B cell (primary cell): Measurements from ENCODE around the gene RAPGEF6. TPM values are rescaled to one million over a fixed set of nuclear protein-coding genes. Genes with fewer than 3 reads are reported as not detected.

Experiments
- ATAC-seq: fragments of 200-7000 bp; cut with Tn5 transposase; one replicate; pipeline ENCODE4 v1.10.0; 2021; ENCODE audit warnings: low read depth, mild to moderate bottlenecking, moderate number of reproducible peaks, moderate library complexity
- CTCF ChIA-PET: fragments of 350-600 bp; sonication (Branson Sonifier 250); formaldehyde crosslinking; loops from one replicate; lab custom pipeline; 2021; ENCODE audit warnings: antibody characterized with exemption, inconsistent platforms; lab: Charles Lee
- POLR2A ChIA-PET: fragments of 350-600 bp; sonication (Branson Sonifier 250); formaldehyde crosslinking; loops from one replicate; lab custom pipeline; 2021; ENCODE audit warnings: antibody characterized with exemption; lab: Charles Lee
- DNase-seq: peaks from one replicate; pipeline ENCODE4 v3.0.0; 2013
- H2AFZ ChIP-seq: 2 replicates; pipeline ENCODE4 v1.6.1; 2012; ENCODE audit warnings: mild to moderate bottlenecking, low read depth, low read length; ENCODE audit not compliant: insufficient read depth, poor library complexity, severe bottlenecking
- H3K27ac ChIP-seq, 2 donors: 1 replicate in 1 of 2; 2 replicates in 1 of 2; pipeline ENCODE4 v1.5.1; 2012 to 2013; ENCODE audit warnings: low read length in 2 of 2, mild to moderate bottlenecking in 2 of 2, moderate library complexity in 1 of 2
- H3K27me3 ChIP-seq, 4 experiments: fragments of 200-600 bp in 1 of 4; sonication (generic) in 1 of 4; replicated peaks in 1 of 4; 1 replicate in 2 of 4; 2 replicates in 2 of 4; pipeline versions ENCODE4 v1.6.1 to v1.7.0; 2013 to 2016; ENCODE audit warnings: low read length in 3 of 4, mild to moderate bottlenecking in 2 of 4, mixed read lengths in 1 of 4, moderate library complexity in 1 of 4; ENCODE audit not compliant: insufficient read depth in 4 of 4, control insufficient read depth in 3 of 4; ENCODE audit errors: control extremely low read depth in 1 of 4
- H3K36me3 ChIP-seq, 2 experiments: replicated peaks in 1 of 2; 1 replicate in 1 of 2; 2 replicates in 1 of 2; pipeline versions ENCODE4 v1.6.1 to v1.7.1; 2013; ENCODE audit warnings: low read length in 1 of 2; ENCODE audit not compliant: insufficient read depth in 2 of 2, control insufficient read depth in 1 of 2; ENCODE audit errors: control extremely low read depth in 1 of 2, extremely low read depth in 1 of 2
- H3K4me1 ChIP-seq, 2 donors: fragments of 200-600 bp in 1 of 2; sonication (generic) in 1 of 2; 1 replicate in 1 of 2; 2 replicates in 1 of 2; pipeline versions ENCODE4 v1.5.1 to v1.6.1; 2013 to 2017; ENCODE audit warnings: low read length in 2 of 2; ENCODE audit not compliant: control insufficient read depth in 2 of 2, insufficient read depth in 2 of 2
- H3K4me2 ChIP-seq: replicated peaks from 2 replicates; pipeline ENCODE3; 2012; ENCODE audit warnings: mild to moderate bottlenecking, low read depth, low read length; ENCODE audit not compliant: poor library complexity, severe bottlenecking
- H3K4me3 ChIP-seq, 5 experiments: fragments of 200-600 bp in 1 of 5; sonication (generic) in 1 of 5; 1 replicate in 3 of 5; 2 replicates in 2 of 5; pipeline versions ENCODE4 v1.5.1 to v1.7.0; 2011 to 2016; ENCODE audit warnings: low read length in 4 of 5, mild to moderate bottlenecking in 4 of 5, low read depth in 2 of 5, control low read depth in 1 of 5, moderate library complexity in 1 of 5; ENCODE audit not compliant: insufficient read depth in 1 of 5; ENCODE audit errors: control extremely low read depth in 1 of 5, extremely low read depth in 1 of 5
- H3K79me2 ChIP-seq: fragments of 200-600 bp; sonication (generic); one replicate; pipeline ENCODE4 v1.6.0; 2016; ENCODE audit warnings: low read length; ENCODE audit not compliant: control insufficient read depth, insufficient read depth
- H3K9ac ChIP-seq: fragments of 200-600 bp; sonication (generic); 2 replicates; pipeline ENCODE4 v1.6.1; 2017; ENCODE audit warnings: mild to moderate bottlenecking, low read length, moderate library complexity
- H3K9me3 ChIP-seq, 3 donors: one replicate each; pipeline versions ENCODE4 v1.6.1 to v1.7.1; 2013; ENCODE audit warnings: low read length in 2 of 3; ENCODE audit not compliant: control insufficient read depth in 2 of 3, insufficient read depth in 1 of 3; ENCODE audit errors: control extremely low read depth in 1 of 3
- H4K20me1 ChIP-seq: 2 replicates; pipeline ENCODE4 v1.6.0; 2012; ENCODE audit warnings: mild to moderate bottlenecking, low read length; ENCODE audit not compliant: insufficient read depth, control insufficient read depth, poor library complexity, severe bottlenecking
- H3K27ac Mint-ChIP-seq: one replicate; pipeline ENCODE4 v1.8.0; 2021; ENCODE audit warnings: mixed read lengths
- H3K27me3 Mint-ChIP-seq: one replicate; pipeline ENCODE4 v1.8.0; 2021; ENCODE audit warnings: mixed read lengths
- H3K4me1 Mint-ChIP-seq: one replicate; pipeline ENCODE4 v1.8.0; 2021; ENCODE audit warnings: mixed read lengths
- H3K4me3 Mint-ChIP-seq: one replicate; pipeline ENCODE4 v1.8.0; 2021; ENCODE audit warnings: mixed read lengths
- H3K9me3 Mint-ChIP-seq: one replicate; pipeline ENCODE4 v1.8.0; 2022; ENCODE audit warnings: mixed read lengths; ENCODE audit not compliant: insufficient read depth
- CTCF ChIP-seq: fragments of 200-600 bp; IDR thresholded peaks from one replicate; pipeline ENCODE4 v1.8.0; 2022; ENCODE audit warnings: antibody characterized with exemption, mild to moderate bottlenecking
- EZH2 ChIP-seq: IDR thresholded peaks from 2 replicates; pipeline ENCODE4 v1.6.1; 2012; ENCODE audit warnings: borderline replicate concordance, low read depth, mild to moderate bottlenecking, moderate library complexity, low read length; ENCODE audit not compliant: insufficient read depth, poor library complexity, severe bottlenecking
- WGBS: methylation state at CpG from one replicate; pipeline ENCODE4 v1.1.5; 2013; ENCODE audit warnings: missing lambda C conversion rate; ENCODE audit not compliant: insufficient coverage; 5-methylcytosine and 5-hydroxymethylcytosine counted together
- intact Hi-C: fragments of 100-400 bp; cut with micrococcal nuclease; formaldehyde crosslinking; loops from one replicate; pipeline ENCODE4 v1.10.0; 2022
- polyA plus RNA-seq: library from polyadenylated mRNA; depleted of rRNA; stranded (reverse); fragments of >200 nt; gene quantifications from 2 replicates; pipeline ENCODE4 v1.2.3, GENCODE V29; 2012
- total RNA-seq, 2 donors: library from RNA; stranded (reverse); fragments of 120-200 nt in 1 of 2; gene quantifications; 1 replicate in 1 of 2; 2 replicates in 1 of 2; pipeline versions ENCODE4 v1.2.3 to v1.2.4, GENCODE V29; 2013 to 2022

Gene RAPGEF6
- total and polyA plus RNA-seq, 2 donors (not counting 1 experiment from before 2014, with no cell fraction given) = 9.8 to 56.2 TPM

GRCh38 chr5:131571669-131572168 is 63.3 kb downstream of the RAPGEF6 start:
- H3K79me2 ChIP-seq = peaks cover 58% of the 10 kb centered on the region
- Mint-ChIP-seq H3K9me3 (no peaks in the 10 kb centered on the region), H3K4me1 (peaks cover 25% of the 10 kb centered on the region), H3K4me3 (no peak overlapping the region), H3K27ac (peak overlapping the region; percentile 4), H3K27me3 (no peaks in the 10 kb centered on the region)
- no peak overlapping the region for H3K9ac ChIP-seq
- no peak overlapping the region for H3K4me2 ChIP-seq
- POLR2A ChIA-PET = no interaction called here
- peaks cover 0 to 6% (median 0%) of the 10 kb centered on the region in 3 donors for H3K9me3 ChIP-seq
- no peak for TF ChIP-seq CTCF
- no peak for TF ChIP-seq EZH2
- no peak overlapping the region for H2AFZ ChIP-seq
- DNase-seq (no peak), ATAC-seq (no peak)
- peaks cover 38% of the 10 kb centered on the region for H4K20me1 ChIP-seq
- CTCF ChIA-PET = no interaction called here
- no peak overlapping the region for H3K4me3 ChIP-seq
- H3K36me3 ChIP-seq = peaks cover 3 to 10% of the 10 kb centered on the region in 2 experiments
- intact Hi-C loops = no loop called here
- no peaks in the 10 kb centered on the region for H3K4me1 ChIP-seq
- WGBS = 95% methylated on average over 9 of the region's 9 CpGs
- H3K27ac ChIP-seq = no peak overlapping the region
- no peaks in the 10 kb centered on the region for H3K27me3 ChIP-seq

- H3K27ac ChIP-seq = no peak overlapping the region
- no peak overlapping the region for H3K9ac ChIP-seq
- no peak overlapping the region for H3K4me2 ChIP-seq
- H3K27me3 ChIP-seq = no peaks in the 10 kb centered on the region
- no peak for DNase-seq
- ChIA-PET POLR2A (no interaction called here), CTCF (interaction anchor here (1.0 kb wide), 1 partner anchor 437 kb away, joined by 3 read pairs; no protein-coding TSS in a partner anchor)
- H3K4me1 ChIP-seq = no peaks in the 10 kb centered on the region
- 100% methylated on average over 1 of the region's 7 CpGs for WGBS
- peaks cover 28% of the 10 kb centered on the region for H4K20me1 ChIP-seq
- peaks cover 0 to 6% (median 0%) of the 10 kb centered on the region in 3 donors for H3K9me3 ChIP-seq
- H3K4me1 Mint-ChIP-seq = peaks cover 27% of the 10 kb centered on the region
- H3K36me3 ChIP-seq = peaks cover 3 to 6% of the 10 kb centered on the region in 2 experiments
- no peaks in the 10 kb centered on the region for H3K27me3 Mint-ChIP-seq
- no peak for ATAC-seq
- TF ChIP-seq CTCF (no peak), EZH2 (no peak)
- no peak overlapping the region for H3K4me3 ChIP-seq
- H3K9me3 Mint-ChIP-seq = no peaks in the 10 kb centered on the region
- H3K4me3 Mint-ChIP-seq = no peak overlapping the region
- no peak overlapping the region for H3K27ac Mint-ChIP-seq
- peaks cover 54% of the 10 kb centered on the region for H3K79me2 ChIP-seq
- intact Hi-C loops = no loop called here
- no peak overlapping the region for H2AFZ ChIP-seq
These were observed 64.3 kb downstream of the RAPGEF6 start for GRCh38 chr5:131570757-131571156.
